Suppressor macrophage (primary cell): Measurements from ENCODE around the gene SDR42E1.

Experiments
- DNase-seq, 4 experiments: peaks; one replicate each; pipeline ENCODE4 v3.0.0-alpha.2; 2020 to 2022
- total RNA-seq, 17 experiments: gene quantifications; one replicate each; lab custom pipeline; 2026; ENCODE audit warnings: mixed read lengths in 6 of 17, inconsistent platforms in 3 of 17; lab: John Stamatoyannopoulos, UW

The SDR42E1 gene, protein sequence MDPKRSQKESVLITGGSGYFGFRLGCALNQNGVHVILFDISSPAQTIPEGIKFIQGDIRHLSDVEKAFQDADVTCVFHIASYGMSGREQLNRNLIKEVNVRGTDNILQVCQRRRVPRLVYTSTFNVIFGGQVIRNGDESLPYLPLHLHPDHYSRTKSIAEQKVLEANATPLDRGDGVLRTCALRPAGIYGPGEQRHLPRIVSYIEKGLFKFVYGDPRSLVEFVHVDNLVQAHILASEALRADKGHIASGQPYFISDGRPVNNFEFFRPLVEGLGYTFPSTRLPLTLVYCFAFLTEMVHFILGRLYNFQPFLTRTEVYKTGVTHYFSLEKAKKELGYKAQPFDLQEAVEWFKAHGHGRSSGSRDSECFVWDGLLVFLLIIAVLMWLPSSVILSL
- total RNA-seq: 0 to 6.9 (median 0.04) reads per million in 17 experiments

DNA sequence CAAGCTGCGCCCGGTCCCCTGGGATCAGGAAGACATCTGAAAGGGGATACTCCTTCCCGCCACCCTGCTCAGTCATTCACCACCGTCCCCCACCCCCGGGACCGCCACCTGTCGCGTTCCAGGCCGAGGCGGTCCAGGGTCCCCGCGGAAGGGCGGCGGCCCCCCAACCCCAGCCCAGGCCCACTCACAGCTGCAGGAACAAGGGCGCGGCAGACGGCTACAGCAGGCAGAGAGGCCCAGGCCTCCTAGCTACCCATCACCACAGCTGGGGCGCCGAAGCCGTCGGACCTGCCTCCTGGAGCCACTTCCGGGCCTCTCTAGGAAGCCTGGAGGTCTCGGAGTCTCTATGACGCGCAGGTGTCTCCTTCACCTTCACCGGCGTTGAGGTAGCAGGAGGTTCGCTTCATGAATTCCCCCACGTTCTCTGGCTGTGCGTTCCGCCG is at the start of gene SDR42E1:
SDR42E1 (minus strand) TSS at position 272 of the 443 bp plus-strand sequence. CDS start 10,612 bp downstream, outside the sequence.
- DNase-seq: no peak

DNA sequence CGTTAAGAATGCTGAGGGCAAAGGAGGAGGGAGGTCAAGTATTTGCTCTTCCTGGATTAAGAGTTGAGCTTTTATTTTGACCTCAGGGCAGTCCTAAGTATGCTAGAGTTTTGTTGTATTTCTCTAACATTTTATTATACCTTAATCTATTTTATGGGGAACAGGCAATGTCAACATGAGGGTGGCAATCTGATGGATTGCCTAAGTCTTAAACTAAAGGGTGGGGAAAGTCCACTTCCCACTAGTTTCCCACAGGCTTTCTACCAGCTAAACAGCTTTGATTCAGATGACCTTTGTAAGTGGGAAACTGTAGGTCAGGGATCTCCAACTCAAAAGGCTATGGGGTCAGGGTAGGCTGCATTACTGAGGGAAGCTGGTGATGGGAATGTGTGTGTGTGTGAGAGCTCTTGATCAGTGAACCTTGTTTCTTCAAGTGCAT is 48.7 kb upstream of the SDR42E1 start:
- DNase-seq: peak; percentile 56 to 83 (median 64)

DNA sequence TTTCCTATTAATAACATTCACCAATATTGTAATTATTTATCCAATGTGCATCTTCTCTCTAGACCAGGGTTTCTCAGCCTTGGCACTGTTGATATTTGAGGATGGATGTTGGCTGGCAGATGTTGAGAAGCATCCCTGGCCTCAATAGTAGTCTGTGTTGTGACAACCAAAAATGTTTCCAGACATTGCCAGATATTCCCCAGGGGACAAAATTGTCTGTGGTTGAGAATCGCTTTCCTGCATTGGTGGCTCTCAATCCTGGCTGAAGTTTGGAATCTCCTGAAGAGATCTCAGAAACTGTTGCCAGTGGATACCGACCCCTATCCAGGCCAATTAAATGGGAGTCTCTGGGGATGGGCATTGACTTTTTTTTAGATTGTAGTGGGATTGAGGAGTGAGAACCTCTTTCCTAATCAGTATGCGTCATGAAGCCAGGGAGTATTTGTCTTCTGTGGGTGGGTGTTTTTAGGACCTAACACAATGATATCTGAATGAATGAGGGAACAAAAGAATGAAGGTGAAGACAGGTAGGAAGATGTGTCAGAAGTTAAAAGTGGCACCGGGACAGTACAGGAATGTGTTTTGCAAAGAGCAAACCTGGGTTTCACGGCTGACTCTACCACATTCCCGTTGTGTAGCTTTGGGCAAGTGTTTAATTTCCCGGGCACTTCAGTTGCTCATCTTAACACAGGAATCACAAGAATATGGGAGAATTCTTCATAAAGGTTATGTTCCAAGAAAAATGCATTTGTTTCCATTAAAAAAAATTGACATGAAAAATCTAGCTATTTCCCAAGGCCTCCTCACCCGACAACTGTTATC is 48.1 kb upstream of the SDR42E1 start:
- no peak for DNase-seq

DNA sequence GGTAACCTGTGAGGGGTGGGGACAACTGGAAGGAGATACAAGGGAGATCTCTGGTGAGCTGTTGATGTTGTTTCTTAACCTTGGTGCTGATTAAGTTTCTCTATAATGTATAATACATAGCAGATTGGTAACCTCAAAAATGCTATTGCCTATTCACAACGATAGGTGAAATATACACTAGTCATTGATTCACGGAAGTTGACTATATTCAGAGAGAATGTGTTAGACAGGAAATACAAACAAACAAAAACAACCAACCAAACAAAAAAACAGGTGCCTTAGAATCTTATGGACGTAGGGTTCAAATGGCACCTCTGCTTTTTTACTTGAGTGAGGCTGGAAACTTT is 45.3 kb upstream of the SDR42E1 start:
- no peak for DNase-seq

DNA sequence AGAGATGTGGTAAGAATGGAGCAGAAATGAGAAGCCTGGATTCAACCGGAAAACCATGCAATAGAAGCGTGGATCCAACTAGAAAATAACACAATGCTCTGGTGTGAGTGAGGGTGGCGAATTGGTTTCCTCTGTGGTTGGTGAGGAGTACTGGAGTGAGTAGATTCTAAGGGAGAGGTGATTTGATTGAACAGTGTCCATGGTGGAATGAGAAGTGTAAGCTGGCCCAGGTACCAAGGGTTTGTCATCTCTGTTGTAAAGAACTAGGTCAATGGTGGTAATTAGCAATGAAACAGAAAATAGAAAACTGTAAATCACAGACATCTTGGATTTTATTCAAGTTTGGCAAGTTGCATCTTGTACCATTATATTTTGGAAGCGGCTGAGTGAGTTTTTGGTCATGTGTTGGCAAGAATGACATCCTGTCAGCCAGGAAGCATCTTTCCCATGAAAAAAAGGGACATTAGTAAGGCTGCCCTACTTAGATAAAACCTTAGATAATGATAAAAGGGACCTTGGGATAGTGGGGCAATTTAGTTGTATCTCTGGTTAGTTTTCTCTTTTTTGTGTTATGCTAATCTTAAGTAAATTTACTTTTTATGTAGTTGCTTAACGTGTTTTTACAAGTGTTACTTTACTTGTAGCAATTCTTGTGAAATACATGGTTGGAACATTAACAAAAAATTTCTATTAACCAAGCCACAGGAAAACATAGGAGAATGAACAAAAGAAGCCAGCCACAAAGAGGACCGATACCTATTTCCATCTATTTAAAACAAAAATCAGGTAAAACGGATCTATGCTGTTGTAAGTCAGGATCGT is 44.7 kb upstream of the SDR42E1 start:
- no peak for DNase-seq

DNA sequence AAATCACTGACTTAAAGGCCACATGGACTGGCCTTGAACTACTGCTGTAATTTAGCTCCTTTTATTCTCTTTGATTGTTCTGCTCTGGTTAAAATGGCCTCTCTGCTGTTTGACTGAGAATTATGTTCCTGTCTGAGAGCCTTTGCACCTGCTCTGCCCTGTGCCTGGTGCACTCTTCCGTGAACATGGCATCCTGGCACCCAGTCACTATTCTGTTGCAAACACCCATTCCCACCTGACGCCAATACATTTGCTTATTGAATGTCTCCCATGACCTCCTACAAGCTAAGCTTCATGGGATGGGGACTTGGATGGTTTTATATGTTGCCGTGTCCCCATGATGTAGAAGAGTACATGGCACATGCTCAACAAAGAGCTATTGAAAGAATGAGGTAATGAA is 43.8 kb upstream of the SDR42E1 start:
- no peak for DNase-seq

DNA sequence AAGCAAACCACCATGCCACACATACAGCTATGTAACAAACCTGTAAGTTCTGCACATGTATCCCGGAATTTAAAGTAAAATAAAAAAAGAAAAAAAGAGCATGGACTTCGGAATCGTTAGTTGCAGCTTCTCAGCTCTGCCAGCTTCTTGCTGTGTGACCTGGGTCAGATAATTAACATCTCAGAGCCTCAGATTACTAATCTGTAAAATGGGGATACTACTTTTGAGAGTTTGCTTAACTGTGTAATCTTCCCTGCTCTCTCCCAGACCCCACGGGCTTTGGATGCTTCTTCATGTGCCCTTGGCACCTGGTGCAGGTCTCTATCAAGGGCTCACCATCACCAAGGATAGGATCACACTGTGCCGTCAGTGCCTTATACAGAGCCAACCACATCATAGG is 40.4 kb upstream of the SDR42E1 start:
- no peak for DNase-seq

DNA sequence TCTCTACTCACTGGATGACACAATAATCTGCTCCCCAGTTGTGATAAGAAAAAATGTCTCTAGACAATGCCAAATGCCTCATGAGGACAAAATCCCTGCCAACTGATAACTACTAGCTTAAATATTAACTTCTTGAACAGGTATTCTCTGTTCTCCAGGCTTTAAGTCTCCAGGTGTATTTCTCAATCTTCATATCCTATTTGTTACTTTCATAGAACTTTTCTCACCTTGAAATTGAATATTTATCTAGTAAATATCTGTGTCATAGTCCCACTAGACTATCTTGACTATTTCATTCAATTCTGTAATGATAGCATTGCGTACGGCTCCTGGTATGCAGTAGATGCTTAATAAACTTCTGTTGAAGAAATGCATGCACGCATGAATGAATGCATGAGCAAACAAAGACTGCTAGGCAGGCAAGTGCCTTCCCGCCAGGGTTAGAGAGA is 39.7 kb upstream of the SDR42E1 start:
- DNase-seq: no peak

DNA sequence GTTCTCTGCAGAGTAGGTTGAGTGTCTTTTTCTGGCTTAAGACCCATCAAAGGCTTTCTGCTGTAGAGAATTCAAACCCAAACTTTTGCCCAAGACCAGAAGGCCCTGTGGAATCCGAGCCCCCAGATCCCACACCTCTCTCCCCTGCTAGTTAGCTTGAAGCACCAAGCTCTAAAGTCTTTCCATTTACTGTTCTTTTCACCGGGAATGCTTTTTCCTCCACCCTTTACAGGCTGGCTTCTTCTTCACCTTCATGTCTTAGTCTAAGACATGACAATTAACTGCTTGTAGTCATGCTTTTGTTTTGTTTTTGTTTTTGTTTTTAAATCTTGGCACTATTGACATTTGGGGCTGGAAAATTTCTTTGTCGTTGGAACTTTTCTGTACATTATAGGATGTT is 39.2 kb upstream of the SDR42E1 start:
- DNase-seq: no peak

DNA sequence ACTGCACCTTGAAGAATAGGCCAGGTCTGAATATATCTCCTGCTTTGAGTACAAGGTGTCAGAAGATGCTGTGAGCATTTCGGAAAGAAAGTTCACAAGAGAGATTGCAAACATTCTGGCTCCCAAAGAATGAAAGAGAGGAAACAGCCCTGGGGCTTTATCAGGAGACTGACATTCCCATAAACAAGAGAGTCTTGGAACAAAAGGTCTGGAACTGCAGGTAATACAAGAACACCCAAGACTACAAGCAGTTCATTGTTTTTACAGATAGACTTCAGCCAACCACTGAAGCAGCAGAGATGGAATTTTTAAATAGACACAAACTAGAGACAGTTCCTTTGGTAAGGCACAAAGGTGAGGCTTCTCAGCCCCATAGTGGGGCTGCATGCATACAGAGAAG is 38.2 kb upstream of the SDR42E1 start:
- no peak for DNase-seq

DNA sequence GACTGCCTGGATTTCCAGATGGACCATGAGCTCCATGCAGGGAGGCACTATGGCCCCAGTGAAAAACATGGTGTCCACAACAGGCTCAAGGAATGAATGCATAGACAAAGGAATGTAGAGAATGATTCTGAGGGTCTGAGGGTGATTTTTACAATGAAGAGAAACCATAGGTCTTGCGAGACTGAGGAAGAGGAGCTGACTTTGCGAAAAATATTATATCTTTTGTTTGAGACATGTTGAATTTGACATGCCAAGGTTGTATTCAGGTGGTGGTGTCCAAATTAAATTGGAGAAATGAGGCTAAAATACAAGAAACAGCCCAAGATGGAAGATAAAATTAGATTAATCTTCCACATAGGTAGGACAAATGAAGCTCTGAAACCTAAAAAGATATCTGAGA is 36.5 kb upstream of the SDR42E1 start:
- DNase-seq: no peak

DNA sequence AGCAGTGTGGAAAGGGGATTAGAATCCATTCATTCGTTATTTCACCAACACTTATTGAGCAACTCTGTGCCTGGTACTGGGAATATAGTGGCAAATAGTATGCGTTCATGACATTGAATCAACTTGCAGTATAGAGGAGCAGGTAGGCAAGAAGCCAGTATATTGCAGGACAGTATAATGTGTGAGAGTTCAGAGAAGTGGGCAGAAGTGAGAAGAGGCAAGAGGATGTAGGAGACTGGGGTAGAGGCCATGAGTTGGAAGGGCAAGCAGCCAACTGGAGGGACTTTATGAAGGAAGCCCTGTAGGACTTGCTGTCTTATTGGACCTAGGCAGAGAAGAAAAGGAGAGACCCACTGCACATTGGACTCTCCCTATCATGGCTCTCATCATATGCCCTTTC is 36.1 kb upstream of the SDR42E1 start:
- peak in 1 of 4 experiments; percentile 13 for DNase-seq

DNA sequence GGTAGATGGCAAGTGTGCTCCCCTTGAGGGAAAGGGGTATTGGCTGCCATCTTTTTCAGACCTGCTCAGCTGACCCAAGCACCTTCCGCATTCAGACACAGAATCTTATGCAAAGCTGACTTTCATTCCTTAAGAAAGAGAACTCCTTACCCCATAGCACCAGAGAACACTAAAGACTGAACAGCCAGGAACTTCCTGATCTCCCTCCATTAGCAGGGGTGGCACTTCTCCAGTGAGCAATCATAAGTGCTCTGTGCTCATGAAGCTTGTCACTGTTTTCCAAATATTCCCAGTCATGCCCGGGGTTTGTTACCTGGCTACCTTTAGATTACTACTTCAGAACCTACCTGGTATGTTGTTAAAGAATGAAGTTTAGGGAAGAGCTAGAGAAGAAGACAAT is 35.7 kb upstream of the SDR42E1 start:
- peak in 1 of 4 experiments; percentile 24 for DNase-seq

DNA sequence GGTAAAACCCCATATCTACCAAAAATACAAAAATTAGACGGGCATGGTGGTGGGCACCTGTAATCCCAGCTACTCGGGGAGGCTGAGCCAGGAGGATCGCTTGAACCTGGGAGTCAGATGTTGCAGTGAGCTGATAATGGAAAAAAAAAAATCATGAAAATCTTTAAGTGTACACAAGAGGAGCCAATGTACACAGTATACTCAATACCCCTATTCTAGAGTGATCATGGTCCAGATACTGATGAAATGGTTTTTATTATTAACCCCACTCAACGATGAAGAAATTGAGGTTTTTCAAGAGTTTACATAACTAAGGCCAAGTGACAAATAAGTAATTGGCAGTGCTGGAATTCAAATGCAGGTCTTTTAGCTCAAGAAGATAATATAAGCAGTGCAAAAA is 35.3 kb upstream of the SDR42E1 start:
- no peak for DNase-seq

DNA sequence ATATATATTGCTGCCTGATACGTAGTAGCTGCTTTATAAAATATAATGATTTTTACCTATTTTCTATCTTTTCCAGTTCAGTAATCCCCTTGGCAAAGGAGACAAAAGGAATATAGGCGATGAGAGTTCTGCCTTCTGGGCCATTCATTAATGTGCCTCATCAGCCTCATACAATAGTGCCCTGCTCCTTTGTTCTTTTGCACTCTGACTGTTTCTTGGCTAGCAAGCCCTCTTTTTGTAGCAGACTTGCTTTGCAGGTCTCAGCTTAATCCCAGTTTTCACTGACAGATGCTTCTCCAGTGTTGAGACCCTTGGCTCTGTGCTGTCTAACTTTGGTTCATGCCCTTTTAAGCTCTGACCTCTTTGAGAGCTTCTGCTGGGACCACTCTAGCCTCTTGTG is 34.2 kb upstream of the SDR42E1 start:
- no peak for DNase-seq

DNA sequence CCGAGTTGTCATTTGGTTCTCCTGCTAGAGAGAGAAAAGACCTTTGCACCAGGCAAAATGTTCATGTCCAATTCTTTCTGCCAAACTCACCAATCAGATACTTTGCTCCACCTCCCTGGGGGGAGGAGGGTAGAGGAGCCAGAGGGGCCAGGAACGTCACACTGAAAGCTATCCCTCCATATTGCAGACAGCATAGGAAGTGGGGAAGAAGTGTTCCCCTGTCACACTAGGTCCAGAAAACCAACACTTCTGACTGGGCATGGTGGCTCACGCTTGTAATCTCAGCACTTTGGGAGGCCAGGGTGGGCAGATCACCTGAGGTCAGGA is 33.3 kb upstream of the SDR42E1 start:
- no peak for DNase-seq

DNA sequence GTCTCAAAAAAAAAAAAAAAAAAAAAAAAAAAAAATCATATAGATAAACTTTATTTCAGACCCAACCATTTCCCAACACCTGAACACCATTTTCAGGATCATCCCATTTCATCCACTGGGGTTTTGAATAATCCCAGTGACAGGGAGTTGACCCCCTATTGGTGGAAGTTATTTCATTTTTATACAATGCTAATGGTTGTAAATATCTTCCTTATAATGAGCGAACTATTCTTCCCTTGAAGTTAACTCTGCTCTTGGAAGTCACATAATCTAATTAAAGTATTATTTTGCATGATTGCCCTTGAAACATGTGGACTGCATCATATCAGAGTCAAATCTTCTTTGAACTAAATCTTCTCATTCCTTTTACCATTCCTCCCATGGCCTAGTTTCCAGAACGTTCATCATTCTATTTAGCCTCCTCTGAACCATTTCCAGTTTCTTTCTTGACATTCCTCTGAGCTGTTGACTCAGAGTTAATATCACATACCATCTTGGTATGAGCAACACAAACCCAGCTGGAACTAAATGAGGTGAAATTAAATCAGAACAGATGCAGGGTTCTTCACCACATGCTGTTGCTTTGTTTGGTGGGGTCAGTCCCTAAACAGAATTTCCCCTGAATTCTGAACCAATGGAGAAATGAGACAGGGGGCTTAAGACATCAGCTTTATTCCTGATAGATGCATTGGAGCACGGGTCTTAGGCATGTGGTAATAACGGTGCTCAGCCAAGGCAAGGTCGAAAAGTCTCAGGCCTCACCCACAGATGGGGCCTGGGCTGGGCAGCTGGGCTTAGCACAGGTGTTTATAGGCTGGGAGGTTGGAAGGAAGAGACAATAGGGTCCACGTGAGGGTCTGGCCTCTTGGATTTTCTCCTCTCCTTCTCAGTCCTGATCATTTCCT is 32.7 kb upstream of the SDR42E1 start:
- no peak for DNase-seq

DNA sequence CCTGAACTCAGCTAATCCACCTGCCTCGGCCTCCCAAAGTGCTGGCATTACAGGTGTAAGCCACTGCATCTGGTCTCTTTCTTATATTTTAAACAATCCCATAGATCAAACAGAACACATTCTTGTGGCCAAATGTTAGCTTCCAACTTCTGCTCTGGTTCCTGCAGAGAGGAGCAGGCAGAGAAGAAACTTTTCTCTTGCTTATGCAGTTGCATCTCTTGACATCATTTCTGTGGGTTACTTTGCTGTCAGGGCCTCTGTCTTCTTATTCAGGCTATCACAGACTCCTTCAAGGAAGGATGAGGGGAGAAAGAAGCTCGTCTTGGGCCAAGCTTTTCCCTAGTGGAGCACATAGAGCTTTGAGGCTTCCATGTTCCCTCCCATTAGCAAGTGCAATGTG is 31.6 kb upstream of the SDR42E1 start:
- DNase-seq: no peak

DNA sequence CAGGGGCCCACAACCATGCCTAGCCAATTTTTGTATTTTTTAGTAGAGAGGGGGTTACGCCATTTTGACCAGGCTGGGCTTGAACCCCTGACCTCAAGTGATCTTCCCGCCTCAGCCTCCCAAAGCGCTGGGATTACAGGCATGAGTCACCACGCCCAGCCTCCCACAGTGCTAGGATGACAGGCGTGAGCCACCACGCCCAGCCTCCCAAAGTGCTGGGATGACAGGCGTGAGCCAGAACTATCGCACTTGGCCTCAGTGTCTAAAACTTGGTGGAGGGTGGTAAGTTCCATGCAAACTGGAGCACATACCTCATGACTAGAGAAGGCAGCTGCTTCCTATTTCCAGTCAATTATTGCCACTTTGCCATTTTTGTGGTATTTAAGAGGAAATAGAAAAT is 30.9 kb upstream of the SDR42E1 start:
- no peak for DNase-seq

DNA sequence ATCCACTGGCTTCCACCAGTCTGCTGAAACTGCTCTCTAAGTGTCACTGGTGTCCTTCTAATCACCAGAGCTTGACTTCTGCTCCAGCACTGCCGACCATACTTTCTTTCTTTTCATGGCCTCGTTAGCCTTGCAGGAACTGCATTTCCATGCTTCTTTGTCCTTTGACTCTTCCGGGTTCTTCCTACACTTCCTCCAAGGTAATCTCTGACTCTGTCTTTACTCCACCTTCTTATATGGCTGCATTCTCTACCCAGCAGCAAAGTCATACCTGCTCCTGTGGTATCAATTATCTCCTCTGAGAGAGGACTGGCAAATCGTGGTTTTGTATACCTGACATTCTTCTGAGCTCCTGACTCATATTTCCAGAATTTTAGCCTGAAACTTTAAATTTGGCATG is 30.3 kb upstream of the SDR42E1 start:
- no peak for DNase-seq

DNA sequence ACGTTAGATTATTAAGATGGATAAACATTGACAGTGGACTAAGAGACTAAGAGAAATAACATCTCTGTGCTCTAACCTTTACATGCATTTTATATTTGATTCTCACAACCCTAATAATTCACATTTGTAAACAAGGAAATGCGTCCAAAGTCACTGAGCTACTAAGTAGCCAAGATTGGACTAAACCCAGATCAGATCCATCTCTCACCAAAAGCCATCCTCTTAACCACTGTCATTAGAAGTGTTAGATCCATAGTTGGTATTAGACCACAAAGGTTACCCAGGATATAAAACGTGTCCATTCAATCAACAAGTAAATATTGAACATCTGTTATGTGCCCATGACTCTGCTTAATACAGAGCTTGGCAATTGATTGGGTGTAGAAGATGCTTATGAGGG is 29.0 kb upstream of the SDR42E1 start:
- DNase-seq: no peak

DNA sequence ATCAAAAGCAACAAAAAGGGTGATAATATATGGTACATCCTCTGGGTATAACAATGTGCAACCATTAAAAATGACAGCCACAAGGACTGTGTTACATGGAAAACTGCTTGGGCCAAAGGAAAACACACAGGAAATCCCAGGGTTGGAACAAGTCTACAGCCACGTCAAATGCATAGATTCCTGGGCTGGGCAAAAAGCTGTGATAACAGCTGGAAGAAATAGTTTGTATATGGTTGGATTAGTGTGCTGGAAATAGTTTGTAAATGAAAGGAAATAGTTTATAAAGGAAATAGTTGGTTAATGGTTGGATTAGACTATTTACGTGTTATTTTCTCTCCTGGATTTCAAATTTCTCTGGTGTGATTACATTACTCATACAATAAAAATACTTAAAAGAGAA is 26.4 kb upstream of the SDR42E1 start:
- no peak for DNase-seq
